Measurements from ENCODE around the gene ADARB2. TPM values are rescaled to one million over a fixed set of nuclear protein-coding genes. Genes with fewer than 3 reads are reported as not detected.
"Not testable (repeated sequence)": the region's sequence is repeated elsewhere in the genome, so short reads cannot be mapped to it uniquely, and the experiment has no call there.

The ADARB2 gene
- total and polyA plus RNA-seq, 2 donors = 0.66 to 2.5 TPM

GRCh38 chr10:1538531-1539061 lies 198.7 kb downstream of the ADARB2 start:
- no peak for DNase-seq (ENCODE audit: low read depth in 6 of 9, low spot score in 9 of 9)

GRCh38 chr10:1538121-1538520 lies 199.2 kb downstream of the ADARB2 start:
- Histone ChIP-seq H3K36me3 (ENCODE audit: control insufficient read depth in 2 of 2, insufficient read depth in 2 of 2, low read length in 1 of 2) (no peaks in the 10 kb centered on the region), H3K4me3 (ENCODE audit: low read length in 2 of 2) (no peak overlapping the region), H3K4me1 (ENCODE audit: control insufficient read depth in 2 of 2, insufficient read depth in 2 of 2, low read length in 2 of 2) (peaks cover 0 to 25% of the 10 kb centered on the region in 2 donors), H3K27ac (ENCODE audit: low read depth in 1 of 2, low read length in 1 of 2) (no peak overlapping the region), H3K27me3 (ENCODE audit: control insufficient read depth in 2 of 2, insufficient read depth in 1 of 2, low read length in 1 of 2) (no peaks in the 10 kb centered on the region), H3K9me3 (ENCODE audit: control insufficient read depth in 2 of 2, insufficient read depth in 1 of 2, low read length in 1 of 2) (no peaks in the 10 kb centered on the region)
- 69% methylated on average over 8 of the region's 8 CpGs for WGBS
- no peak for DNase-seq (ENCODE audit: low read depth in 6 of 9, low spot score in 9 of 9)

More at GRCh38 chr10:1538531-1539061, 198.7 kb downstream of the ADARB2 start:
- Histone ChIP-seq H3K9me3 (ENCODE audit: control insufficient read depth in 2 of 2, insufficient read depth in 1 of 2, low read length in 1 of 2) (no peaks in the 10 kb centered on the region), H3K27me3 (ENCODE audit: control insufficient read depth in 2 of 2, insufficient read depth in 1 of 2, low read length in 1 of 2) (no peaks in the 10 kb centered on the region), H3K36me3 (ENCODE audit: control insufficient read depth in 2 of 2, insufficient read depth in 2 of 2, low read length in 1 of 2) (no peaks in the 10 kb centered on the region), H3K4me3 (ENCODE audit: low read length in 2 of 2) (no peak overlapping the region), H3K4me1 (ENCODE audit: control insufficient read depth in 2 of 2, insufficient read depth in 2 of 2, low read length in 2 of 2) (peaks cover 0 to 25% of the 10 kb centered on the region in 2 donors), H3K27ac (ENCODE audit: low read depth in 1 of 2, low read length in 1 of 2) (peak overlapping the region in 1 of 2 donors; percentile 32)
- 87% methylated on average over 20 of the region's 20 CpGs for WGBS

GRCh38 chr10:1537449-1537848 lies 199.9 kb downstream of the ADARB2 start:
- H3K4me1 ChIP-seq (ENCODE audit: control insufficient read depth in 2 of 2, insufficient read depth in 2 of 2, low read length in 2 of 2) = peaks cover 0 to 26% of the 10 kb centered on the region in 2 donors
- DNase-seq (ENCODE audit: low read depth in 6 of 9, low spot score in 9 of 9); H3K27me3 ChIP-seq (ENCODE audit: control insufficient read depth in 2 of 2, insufficient read depth in 1 of 2, low read length in 1 of 2); H3K27ac ChIP-seq (ENCODE audit: low read depth in 1 of 2, low read length in 1 of 2); H3K36me3 ChIP-seq (ENCODE audit: control insufficient read depth in 2 of 2, insufficient read depth in 2 of 2, low read length in 1 of 2); H3K9me3 ChIP-seq (ENCODE audit: control insufficient read depth in 2 of 2, insufficient read depth in 1 of 2, low read length in 1 of 2); H3K4me3 ChIP-seq (ENCODE audit: low read length in 2 of 2): not testable (repeated sequence)
- 98% methylated on average over 2 of the region's 2 CpGs for WGBS

- H3K27ac ChIP-seq (ENCODE audit: low read depth in 1 of 2, low read length in 1 of 2) = no peak overlapping the region
- DNase-seq (ENCODE audit: low read depth in 6 of 9, low spot score in 9 of 9) = no peak
- peaks cover 0 to 33% of the 10 kb centered on the region in 2 donors for H3K4me1 ChIP-seq (ENCODE audit: control insufficient read depth in 2 of 2, insufficient read depth in 2 of 2, low read length in 2 of 2)
- no peaks in the 10 kb centered on the region for H3K36me3 ChIP-seq (ENCODE audit: control insufficient read depth in 2 of 2, insufficient read depth in 2 of 2, low read length in 1 of 2)
- H3K4me3 ChIP-seq (ENCODE audit: low read length in 2 of 2) = no peak overlapping the region
- 91% methylated on average over 7 of the region's 7 CpGs for WGBS
- H3K9me3 ChIP-seq (ENCODE audit: control insufficient read depth in 2 of 2, insufficient read depth in 1 of 2, low read length in 1 of 2) = no peaks in the 10 kb centered on the region
- H3K27me3 ChIP-seq (ENCODE audit: control insufficient read depth in 2 of 2, insufficient read depth in 1 of 2, low read length in 1 of 2) = no peaks in the 10 kb centered on the region
Observed at GRCh38 chr10:1536341-1536740, 201.0 kb downstream of the ADARB2 start.

- Histone ChIP-seq H3K9me3 (ENCODE audit: control insufficient read depth in 2 of 2, insufficient read depth in 1 of 2, low read length in 1 of 2) (peaks cover 0 to 1% of the 10 kb centered on the region in 2 donors), H3K4me3 (ENCODE audit: low read length in 2 of 2) (no peak overlapping the region), H3K36me3 (ENCODE audit: control insufficient read depth in 2 of 2, insufficient read depth in 2 of 2, low read length in 1 of 2) (no peaks in the 10 kb centered on the region), H3K4me1 (ENCODE audit: control insufficient read depth in 2 of 2, insufficient read depth in 2 of 2, low read length in 2 of 2) (peaks cover 0 to 33% of the 10 kb centered on the region in 2 donors), H3K27me3 (ENCODE audit: control insufficient read depth in 2 of 2, insufficient read depth in 1 of 2, low read length in 1 of 2) (no peaks in the 10 kb centered on the region), H3K27ac (ENCODE audit: low read depth in 1 of 2, low read length in 1 of 2) (no peak overlapping the region)
- no peak for DNase-seq (ENCODE audit: low read depth in 6 of 9, low spot score in 9 of 9)
- WGBS = 94% methylated on average over 24 of the region's 24 CpGs
Observed at GRCh38 chr10:1535301-1535965, 201.9 kb downstream of the ADARB2 start.

- no peak overlapping the region for H3K4me3 ChIP-seq (ENCODE audit: low read length in 2 of 2)
- whole genome bisulfite sequencing = 95% methylated on average over 19 of the region's 19 CpGs
- H3K36me3 ChIP-seq (ENCODE audit: control insufficient read depth in 2 of 2, insufficient read depth in 2 of 2, low read length in 1 of 2) = no peaks in the 10 kb centered on the region
- no peak for DNase-seq (ENCODE audit: low read depth in 6 of 9, low spot score in 9 of 9)
- H3K4me1 ChIP-seq (ENCODE audit: control insufficient read depth in 2 of 2, insufficient read depth in 2 of 2, low read length in 2 of 2) = peaks cover 0 to 33% of the 10 kb centered on the region in 2 donors
- peaks cover 0 to 4% of the 10 kb centered on the region in 2 donors for H3K9me3 ChIP-seq (ENCODE audit: control insufficient read depth in 2 of 2, insufficient read depth in 1 of 2, low read length in 1 of 2)
- no peak overlapping the region for H3K27ac ChIP-seq (ENCODE audit: low read depth in 1 of 2, low read length in 1 of 2)
- no peaks in the 10 kb centered on the region for H3K27me3 ChIP-seq (ENCODE audit: control insufficient read depth in 2 of 2, insufficient read depth in 1 of 2, low read length in 1 of 2)
Observed at GRCh38 chr10:1534820-1535219, 202.5 kb downstream of the ADARB2 start.

GRCh38 chr10:1532636-1533035 lies 204.7 kb downstream of the ADARB2 start:
- Histone ChIP-seq H3K9me3 (ENCODE audit: control insufficient read depth in 2 of 2, insufficient read depth in 1 of 2, low read length in 1 of 2) (peaks cover 0 to 4% of the 10 kb centered on the region in 2 donors), H3K36me3 (ENCODE audit: control insufficient read depth in 2 of 2, insufficient read depth in 2 of 2, low read length in 1 of 2) (no peaks in the 10 kb centered on the region), H3K27me3 (ENCODE audit: control insufficient read depth in 2 of 2, insufficient read depth in 1 of 2, low read length in 1 of 2) (no peaks in the 10 kb centered on the region), H3K27ac (ENCODE audit: low read depth in 1 of 2, low read length in 1 of 2) (no peak overlapping the region), H3K4me3 (ENCODE audit: low read length in 2 of 2) (no peak overlapping the region), H3K4me1 (ENCODE audit: control insufficient read depth in 2 of 2, insufficient read depth in 2 of 2, low read length in 2 of 2) (peaks cover 0 to 20% of the 10 kb centered on the region in 2 donors)
- DNase-seq (ENCODE audit: low read depth in 6 of 9, low spot score in 9 of 9) = no peak
- 94% methylated on average over 14 of the region's 14 CpGs for WGBS

- no peak overlapping the region for H3K4me3 ChIP-seq (ENCODE audit: low read length in 2 of 2)
- no peak for DNase-seq (ENCODE audit: low read depth in 6 of 9, low spot score in 9 of 9)
- peaks cover 0 to 4% of the 10 kb centered on the region in 2 donors for H3K9me3 ChIP-seq (ENCODE audit: control insufficient read depth in 2 of 2, insufficient read depth in 1 of 2, low read length in 1 of 2)
- WGBS = 91% methylated on average over 18 of the region's 18 CpGs
- H3K27me3 ChIP-seq (ENCODE audit: control insufficient read depth in 2 of 2, insufficient read depth in 1 of 2, low read length in 1 of 2) = no peaks in the 10 kb centered on the region
- H3K36me3 ChIP-seq (ENCODE audit: control insufficient read depth in 2 of 2, insufficient read depth in 2 of 2, low read length in 1 of 2) = no peaks in the 10 kb centered on the region
- H3K4me1 ChIP-seq (ENCODE audit: control insufficient read depth in 2 of 2, insufficient read depth in 2 of 2, low read length in 2 of 2) = peaks cover 0 to 20% of the 10 kb centered on the region in 2 donors
- H3K27ac ChIP-seq (ENCODE audit: low read depth in 1 of 2, low read length in 1 of 2) = no peak overlapping the region
Observed at GRCh38 chr10:1531883-1532597, 205.3 kb downstream of the ADARB2 start.

GRCh38 chr10:1530871-1531517 lies 206.3 kb downstream of the ADARB2 start:
- Histone ChIP-seq H3K27ac (ENCODE audit: low read depth in 1 of 2, low read length in 1 of 2) (no peak overlapping the region), H3K36me3 (ENCODE audit: control insufficient read depth in 2 of 2, insufficient read depth in 2 of 2, low read length in 1 of 2) (no peaks in the 10 kb centered on the region), H3K27me3 (ENCODE audit: control insufficient read depth in 2 of 2, insufficient read depth in 1 of 2, low read length in 1 of 2) (no peaks in the 10 kb centered on the region), H3K4me1 (ENCODE audit: control insufficient read depth in 2 of 2, insufficient read depth in 2 of 2, low read length in 2 of 2) (peaks cover 0 to 16% of the 10 kb centered on the region in 2 donors), H3K4me3 (ENCODE audit: low read length in 2 of 2) (no peak overlapping the region), H3K9me3 (ENCODE audit: control insufficient read depth in 2 of 2, insufficient read depth in 1 of 2, low read length in 1 of 2) (peaks cover 0 to 4% of the 10 kb centered on the region in 2 donors)
- DNase-seq (ENCODE audit: low read depth in 6 of 9, low spot score in 9 of 9) = no peak
- 95% methylated on average over 16 of the region's 16 CpGs for WGBS

All from thymus (tissue), 11 donors.